ENCODE results near the gene SLC38A2.
"Not testable (repeated sequence)": the region's sequence is repeated elsewhere in the genome, so short reads cannot be mapped to it uniquely, and the experiment has no call there.

The SLC38A2 gene

DNA sequence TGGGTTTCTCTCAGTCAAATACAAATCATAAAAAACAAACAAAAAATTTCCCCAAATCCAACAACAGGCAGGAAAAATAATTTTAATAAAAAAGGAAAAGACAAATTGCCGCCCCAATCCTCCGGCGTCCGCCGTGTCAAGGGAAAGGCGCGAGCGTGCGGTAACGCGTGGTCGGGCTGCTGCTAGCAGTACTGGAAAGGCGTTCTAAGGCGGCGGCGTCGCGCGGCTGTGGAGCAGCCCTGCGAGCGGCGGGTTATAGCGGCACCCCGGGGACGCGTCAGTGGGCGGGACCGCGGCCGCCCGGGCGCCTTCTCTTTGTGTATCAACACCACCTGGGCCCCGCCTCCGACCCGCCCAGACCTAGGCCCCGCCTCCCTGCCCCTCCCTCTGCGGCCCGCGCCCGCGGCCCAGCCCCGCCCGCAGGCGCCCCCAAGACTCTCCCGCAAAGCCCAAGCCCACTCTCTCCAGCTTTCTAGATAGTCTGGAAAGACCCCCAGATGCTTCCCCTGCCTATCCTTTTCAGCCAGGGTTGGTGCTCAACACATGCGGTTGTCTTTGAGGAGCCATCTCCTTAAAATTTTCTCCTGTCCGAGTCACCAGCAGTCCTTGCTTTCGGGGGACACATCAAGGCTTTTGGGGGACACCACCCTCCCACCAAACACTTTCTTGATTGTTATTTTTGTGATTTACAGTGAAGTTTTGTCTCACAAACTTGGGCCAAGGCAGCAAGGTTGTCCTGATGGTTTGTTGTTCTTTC lies at the start of gene SLC38A2:
Gene SLC38A2, minus strand, starts transcription at position 230 of the 757 bp plus-strand sequence. CDS start 1,480 bp downstream, outside the sequence.
- DNase-seq = peak; percentile 93

DNA sequence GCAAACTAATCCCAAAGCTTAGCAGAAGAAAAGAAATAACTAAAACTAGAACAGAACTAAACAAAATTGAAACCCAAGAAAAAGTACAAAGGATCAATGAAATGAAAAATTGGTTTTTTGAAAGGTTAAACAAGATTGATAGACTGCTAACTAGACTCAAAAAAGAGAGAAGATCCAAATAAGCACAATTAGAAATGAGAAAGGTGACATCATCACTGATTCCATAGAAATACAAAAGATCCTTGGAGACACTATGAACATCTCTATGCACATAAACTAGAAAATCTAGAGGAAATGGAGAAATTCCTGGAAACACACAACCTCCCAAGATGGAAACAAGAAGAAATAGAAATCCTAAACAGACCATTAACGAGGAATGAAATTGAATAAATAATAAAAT lies 47.1 kb upstream of the SLC38A2 start:
- no peak for DNase-seq

DNA sequence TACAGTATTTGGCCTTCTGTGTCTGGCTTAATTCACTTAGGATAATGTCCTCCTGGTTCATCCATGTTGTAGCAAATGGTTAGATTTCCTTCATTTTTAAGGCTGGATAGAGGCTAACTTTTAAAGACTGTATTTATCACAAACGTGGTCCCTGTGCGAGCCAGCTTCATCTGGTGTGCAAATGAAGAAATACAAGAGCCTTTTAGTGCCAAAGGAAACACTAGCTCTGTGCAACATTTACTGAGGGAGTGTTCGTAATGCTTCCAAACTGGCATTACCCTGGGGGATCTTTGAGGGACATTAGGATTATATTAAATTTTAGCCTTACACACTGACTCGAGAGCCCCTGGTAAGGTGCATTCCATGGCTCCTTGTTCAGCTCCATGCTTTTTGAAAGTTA lies 43.0 kb upstream of the SLC38A2 start:
- DNase-seq = no peak

GRCh38 chr12:46414591-46415268 lies 42.2 kb upstream of the SLC38A2 start:
- DNase-seq = no peak

DNA sequence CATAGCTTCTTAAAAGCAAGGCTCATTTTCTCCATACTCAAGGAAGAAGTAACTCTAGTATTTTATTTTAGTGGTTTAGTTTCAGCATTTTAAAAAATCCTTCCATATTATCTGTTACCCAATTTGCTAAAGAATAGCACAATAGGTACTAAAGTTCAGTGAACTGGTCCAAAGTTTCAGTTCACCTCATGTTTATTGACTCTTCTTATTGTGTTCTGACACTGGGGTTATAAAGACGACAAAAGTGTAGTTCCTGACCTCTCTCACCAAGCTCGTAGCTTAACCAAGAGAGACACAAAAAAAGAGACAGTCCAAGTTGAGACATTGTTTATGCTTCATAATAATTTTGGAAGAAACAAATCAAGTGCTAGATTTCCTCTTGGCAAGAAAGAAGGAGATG lies 40.8 kb upstream of the SLC38A2 start:
- DNase-seq = no peak

DNA sequence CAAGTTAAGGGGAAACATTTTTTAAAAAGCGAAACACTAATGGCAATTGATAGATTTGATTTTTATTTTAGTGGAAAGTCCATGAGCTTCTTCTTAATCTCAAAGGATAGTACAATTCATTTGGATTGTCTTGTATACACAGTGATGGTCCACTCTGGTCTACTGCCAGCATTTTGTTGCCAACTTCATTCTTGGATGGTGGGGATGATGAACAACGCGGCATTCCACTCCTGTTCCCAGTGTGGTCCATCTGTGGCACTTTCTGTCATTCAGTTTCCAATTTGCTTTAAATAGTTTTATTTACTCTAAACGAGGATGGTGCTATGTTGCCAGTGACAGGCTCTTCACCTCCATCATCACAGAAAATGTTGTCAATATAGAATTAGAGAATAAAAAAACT lies 40.3 kb upstream of the SLC38A2 start:
- no peak for DNase-seq

DNA sequence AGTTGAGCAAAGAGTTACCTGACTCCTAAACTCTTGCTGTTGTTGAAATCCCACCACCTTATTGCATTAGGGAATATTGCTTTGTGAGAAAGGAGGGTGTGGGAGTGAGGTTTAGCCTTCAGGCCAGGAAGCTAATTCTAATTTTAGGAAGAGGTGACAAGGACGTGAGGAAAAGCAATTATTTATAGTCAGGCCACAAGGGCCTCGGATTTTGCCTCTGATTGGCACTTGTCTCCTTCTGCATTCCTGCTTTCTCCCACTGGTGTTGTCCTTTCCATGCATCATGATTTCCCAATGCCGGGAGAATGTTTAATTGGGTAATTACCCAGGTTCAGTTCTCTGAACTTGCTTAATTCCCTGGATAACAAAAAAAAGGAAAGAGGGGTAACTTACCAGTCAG lies 37.9 kb upstream of the SLC38A2 start:
- DNase-seq = no peak

DNA sequence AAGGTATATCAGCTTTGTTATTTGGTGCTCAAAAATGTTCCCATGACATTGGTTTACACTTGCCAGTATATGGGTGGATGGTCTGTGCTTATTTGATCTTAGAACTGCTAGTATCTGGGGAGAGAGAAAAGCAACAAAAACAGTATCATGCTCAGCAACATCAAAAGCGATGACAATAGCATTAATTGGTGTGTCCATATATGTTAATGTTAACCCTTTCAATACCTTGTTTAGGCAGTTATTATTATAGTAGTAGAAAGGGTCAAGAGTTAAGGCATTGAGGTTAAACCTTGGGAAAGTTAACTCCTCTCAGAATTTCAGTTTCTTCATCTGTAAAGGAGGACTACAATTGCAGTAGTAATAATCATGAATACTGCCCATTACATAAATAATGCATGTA lies 37.4 kb upstream of the SLC38A2 start:
- no peak for DNase-seq

GRCh38 chr12:46409342-46409741 lies 36.8 kb upstream of the SLC38A2 start:
- DNase-seq = no peak

GRCh38 chr12:46408441-46408840 lies 35.9 kb upstream of the SLC38A2 start:
- no peak for DNase-seq

GRCh38 chr12:46407361-46407760 lies 34.8 kb upstream of the SLC38A2 start:
- DNase-seq = no peak

DNA sequence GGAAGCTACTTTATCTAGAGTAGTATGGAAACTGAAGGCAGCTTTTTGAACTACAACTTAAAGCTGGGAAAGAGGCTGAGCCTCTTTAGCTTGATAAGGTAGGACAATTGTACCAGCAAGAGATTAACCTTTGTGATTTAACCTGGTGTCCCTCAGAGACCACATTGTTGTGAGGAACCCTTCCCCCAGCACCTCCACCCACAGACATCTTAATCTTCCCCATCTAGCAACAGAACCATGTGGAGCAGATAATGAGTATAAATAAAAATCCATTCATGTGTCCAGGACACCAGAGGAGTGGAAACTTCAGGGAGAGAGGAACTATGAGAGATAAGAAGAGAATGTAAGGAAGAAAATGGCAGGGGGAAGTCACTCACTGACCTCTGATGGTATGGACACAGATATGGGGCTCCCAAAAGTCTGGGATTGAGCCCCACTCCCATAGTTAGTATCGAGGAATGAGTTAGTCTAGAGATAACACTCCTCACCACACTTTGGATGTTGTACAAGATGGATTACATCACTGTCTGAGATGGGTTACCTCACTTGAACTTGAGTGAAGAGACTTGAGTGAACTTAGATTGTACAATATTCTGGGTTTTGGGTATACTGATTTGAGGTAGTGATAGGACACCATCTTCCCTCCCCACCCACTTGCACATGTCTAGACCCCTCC lies 33.9 kb upstream of the SLC38A2 start:
- DNase-seq = no peak

- DNase-seq = no peak
Measured at GRCh38 chr12:46404733-46405132, 32.2 kb upstream of the SLC38A2 start.

GRCh38 chr12:46404225-46404631 lies 31.7 kb upstream of the SLC38A2 start:
- no peak for DNase-seq

DNA sequence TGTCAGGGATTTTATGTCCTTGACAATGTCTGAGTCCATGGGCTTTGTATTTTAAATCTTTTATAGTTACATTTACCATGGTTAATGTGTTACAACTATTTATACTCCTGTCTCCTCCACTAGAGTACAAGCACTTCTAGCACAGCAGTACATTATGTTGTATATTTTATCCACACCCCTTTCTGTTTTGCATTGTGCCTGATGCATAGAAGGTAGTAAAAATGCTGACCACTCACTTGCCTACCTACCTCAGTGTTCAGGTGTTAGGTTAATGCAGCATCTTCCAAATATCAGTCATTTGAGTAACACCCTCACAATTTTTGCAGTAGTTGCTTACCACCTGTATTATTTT lies 31.1 kb upstream of the SLC38A2 start:
- no peak for DNase-seq

GRCh38 chr12:46402941-46403718 lies 30.6 kb upstream of the SLC38A2 start:
- DNase-seq = no peak

DNA sequence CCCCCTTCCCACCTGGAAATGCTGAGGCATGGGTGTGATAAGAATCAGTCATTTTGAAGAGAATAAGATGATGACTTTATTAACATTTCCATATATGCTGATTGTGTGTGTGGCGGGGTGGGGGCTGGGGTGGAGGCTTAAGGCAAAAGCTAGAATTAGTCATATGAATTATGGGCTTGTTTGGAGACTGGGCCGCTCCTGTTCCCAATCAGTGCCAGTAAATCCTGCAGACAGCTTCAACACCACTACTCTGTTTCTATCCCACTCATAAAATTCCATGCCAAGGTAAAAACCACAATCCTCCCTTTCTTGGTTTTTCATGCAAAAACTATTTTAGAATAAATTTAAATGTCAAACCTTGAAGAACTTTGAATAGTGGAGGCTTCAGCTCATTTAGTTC lies 29.9 kb upstream of the SLC38A2 start:
- DNase-seq = no peak

DNA sequence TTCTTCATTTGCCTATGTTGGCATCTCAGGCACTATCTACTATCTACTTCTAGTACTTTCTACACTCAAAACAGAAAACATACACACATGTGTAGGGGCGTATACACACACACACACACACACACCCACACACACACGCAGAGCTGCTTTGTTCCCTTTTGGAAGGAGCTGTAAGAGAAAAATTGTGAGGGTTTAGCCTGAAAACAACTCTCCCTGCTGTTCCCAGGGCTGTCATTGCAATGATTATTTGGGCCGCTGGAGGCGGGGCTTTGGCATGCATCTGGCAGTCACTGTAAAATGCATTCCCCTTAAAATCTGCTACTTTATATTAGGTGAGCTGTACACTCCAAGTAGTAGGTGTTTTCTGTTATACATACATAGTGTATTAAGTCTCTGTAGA lies 29.1 kb upstream of the SLC38A2 start:
- DNase-seq = no peak

GRCh38 chr12:46400406-46400805 lies 27.8 kb upstream of the SLC38A2 start:
- DNase-seq = no peak

DNA sequence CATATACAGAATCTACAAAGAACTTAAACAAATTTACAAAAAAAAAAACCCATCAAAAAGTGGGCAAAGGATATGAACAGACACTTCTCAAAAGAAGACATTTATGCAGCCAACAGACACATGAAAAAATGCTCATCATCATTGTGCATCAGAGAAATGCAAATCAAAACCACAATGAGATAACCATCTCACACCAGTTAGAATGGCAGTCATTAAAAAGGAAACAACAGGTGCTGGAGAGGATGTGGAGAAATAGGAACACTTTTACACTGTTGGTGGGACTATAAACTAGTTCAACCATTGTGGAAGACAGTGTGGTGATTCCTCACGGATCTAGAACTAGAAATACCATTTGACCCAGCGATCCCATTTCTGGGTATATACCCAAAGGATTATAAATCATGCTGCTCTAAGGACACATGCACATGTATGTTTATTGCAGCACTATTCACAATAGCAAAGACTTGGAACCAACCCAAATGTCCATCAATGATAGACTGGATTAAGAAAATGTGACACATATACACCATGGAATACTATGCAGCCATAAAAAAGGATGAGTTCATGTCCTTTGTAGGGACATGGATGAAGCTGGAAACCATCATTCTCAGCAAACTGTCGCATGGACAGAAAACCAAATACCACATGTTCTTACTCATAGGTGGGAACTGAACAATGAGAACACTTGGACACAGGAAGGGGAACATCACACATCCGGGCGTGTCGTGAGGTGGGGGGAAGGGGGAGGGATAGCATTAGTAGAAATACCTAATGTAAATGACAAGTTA lies 27.1 kb upstream of the SLC38A2 start:
- DNase-seq = not testable (repeated sequence)

- DNase-seq = no peak
Measured at GRCh38 chr12:46396826-46397225, 24.3 kb upstream of the SLC38A2 start.

DNA sequence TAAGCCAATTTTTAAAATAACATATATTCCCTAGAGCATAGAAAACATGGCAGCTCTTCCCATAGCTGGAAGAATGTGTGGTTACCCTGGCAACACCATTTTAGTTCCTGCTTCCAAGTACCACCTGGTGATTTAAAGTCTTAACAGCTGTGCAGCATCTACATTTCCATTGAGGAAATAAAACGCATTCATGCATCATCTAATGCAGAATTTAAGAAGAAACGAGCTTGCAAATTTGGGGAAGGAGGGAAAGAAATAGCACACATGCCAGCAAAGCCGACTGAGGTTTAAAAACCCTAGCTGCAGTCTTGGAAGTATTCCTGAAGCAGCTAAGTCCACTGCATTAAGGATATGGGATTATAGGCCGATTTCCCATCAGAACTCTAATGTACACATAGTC lies 22.8 kb upstream of the SLC38A2 start:
- no peak for DNase-seq

DNA sequence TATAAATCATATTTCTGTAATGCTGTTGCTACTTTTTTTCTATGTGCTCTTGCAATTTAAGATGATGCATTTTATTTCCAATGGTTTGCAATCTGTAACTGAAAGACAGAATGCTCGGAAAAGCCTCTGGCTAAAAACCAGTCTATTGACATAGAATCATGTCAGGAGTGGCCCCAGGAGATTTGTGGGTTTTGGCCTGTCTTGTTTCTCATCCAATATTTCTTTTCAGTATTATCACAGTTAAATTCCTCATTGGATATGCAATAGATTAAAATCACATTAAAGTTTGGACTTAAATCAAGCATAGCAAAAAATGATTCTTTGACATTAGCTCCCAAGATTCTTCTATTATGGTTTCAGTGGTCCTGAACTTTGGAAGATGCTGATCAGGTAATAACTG lies 19.1 kb upstream of the SLC38A2 start:
- no peak for DNase-seq

Data from COR-L47 (cell line).